NCI-H1417 treated with DMSO at 0.1 percent for 48 hours (cell line): ENCODE results near the gene ZNF883.

ENCODE experiments used
- DNase-seq: peaks from one replicate; lab custom pipeline; 2025; lab: John Stamatoyannopoulos, UW

ZNF883 gene

GRCh38 chr9:112917987-112918362 is 94.0 kb downstream of the ZNF883 start:
- DNase-seq = no peak

GRCh38 chr9:112917047-112917986 is 94.7 kb downstream of the ZNF883 start:
- DNase-seq = no peak

GRCh38 chr9:112914524-112914923 is 97.5 kb downstream of the ZNF883 start:
- no peak for DNase-seq

- DNase-seq = no peak
Observed at GRCh38 chr9:112913326-112913725, 98.7 kb downstream of the ZNF883 start.

- DNase-seq = no peak
Observed at GRCh38 chr9:112912636-112913035, 99.4 kb downstream of the ZNF883 start.

GRCh38 chr9:112911736-112912135 is 100.3 kb downstream of the ZNF883 start:
- DNase-seq = no peak
